Measurements from ENCODE around the gene TNRC18. TPM values are rescaled to one million over a fixed set of nuclear protein-coding genes. Genes with fewer than 3 reads are reported as not detected.

TNRC18 gene
- total RNA-seq, 1 donor from 2014 or later: 91.8 TPM

- no peak for TF ChIP-seq CTCF (IDR thresholded peaks at IDR 0.05; ENCODE audit: unreplicated experiment)
- Mint-ChIP-seq H3K27ac (ENCODE audit: unreplicated experiment) (no peak overlapping the region), H3K27me3 (ENCODE audit: unreplicated experiment) (peaks cover 13% of the 10 kb centered on the region), H3K4me3 (ENCODE audit: unreplicated experiment) (no peak overlapping the region), H3K9me3 (ENCODE audit: unreplicated experiment) (no peaks in the 10 kb centered on the region), H3K4me1 (ENCODE audit: unreplicated experiment) (no peaks in the 10 kb centered on the region), H3K36me3 (ENCODE audit: low read depth, unreplicated experiment) (peaks cover 5% of the 10 kb centered on the region)
- no peak for DNase-seq (ENCODE audit: low spot score)
Observed at GRCh38 chr7:5303591-5304505, 119.8 kb downstream of the TNRC18 start.

GRCh38 chr7:5303061-5303460 lies 120.6 kb downstream of the TNRC18 start:
- Mint-ChIP-seq H3K4me3 (ENCODE audit: unreplicated experiment) (no peak overlapping the region), H3K9me3 (ENCODE audit: unreplicated experiment) (no peaks in the 10 kb centered on the region), H3K27ac (ENCODE audit: unreplicated experiment) (no peak overlapping the region), H3K36me3 (ENCODE audit: low read depth, unreplicated experiment) (no peaks in the 10 kb centered on the region), H3K27me3 (ENCODE audit: unreplicated experiment) (peaks cover 12% of the 10 kb centered on the region), H3K4me1 (ENCODE audit: unreplicated experiment) (no peaks in the 10 kb centered on the region)
- no peak for TF ChIP-seq CTCF (IDR thresholded peaks at IDR 0.05; ENCODE audit: unreplicated experiment)
- no peak for DNase-seq (ENCODE audit: low spot score)

GRCh38 chr7:5302577-5302976 lies 121.1 kb downstream of the TNRC18 start:
- H3K4me3 Mint-ChIP-seq (ENCODE audit: unreplicated experiment): no peak overlapping the region

GRCh38 chr7:5300366-5300765 lies 123.3 kb downstream of the TNRC18 start:
- Mint-ChIP-seq H3K4me1 (ENCODE audit: unreplicated experiment) (peaks cover 9% of the 10 kb centered on the region), H3K4me3 (ENCODE audit: unreplicated experiment) (no peak overlapping the region), H3K27ac (ENCODE audit: unreplicated experiment) (no peak overlapping the region), H3K9me3 (ENCODE audit: unreplicated experiment) (no peaks in the 10 kb centered on the region), H3K36me3 (ENCODE audit: low read depth, unreplicated experiment) (no peaks in the 10 kb centered on the region), H3K27me3 (ENCODE audit: unreplicated experiment) (peaks cover 17% of the 10 kb centered on the region)
- TF ChIP-seq CTCF (IDR thresholded peaks at IDR 0.05; ENCODE audit: unreplicated experiment): no peak
- no peak for DNase-seq (ENCODE audit: low spot score)

More at GRCh38 chr7:5302577-5302976, 121.1 kb downstream of the TNRC18 start:
- Mint-ChIP-seq H3K9me3 (ENCODE audit: unreplicated experiment) (no peaks in the 10 kb centered on the region), H3K4me1 (ENCODE audit: unreplicated experiment) (no peaks in the 10 kb centered on the region), H3K27ac (ENCODE audit: unreplicated experiment) (no peak overlapping the region), H3K27me3 (ENCODE audit: unreplicated experiment) (peaks cover 14% of the 10 kb centered on the region), H3K36me3 (ENCODE audit: low read depth, unreplicated experiment) (no peaks in the 10 kb centered on the region)
- no peak for DNase-seq (ENCODE audit: low spot score)
- no peak for TF ChIP-seq CTCF (IDR thresholded peaks at IDR 0.05; ENCODE audit: unreplicated experiment)

GRCh38 chr7:5296611-5297226 lies 126.9 kb downstream of the TNRC18 start:
- Mint-ChIP-seq H3K27ac (ENCODE audit: unreplicated experiment) (no peak overlapping the region), H3K4me3 (ENCODE audit: unreplicated experiment) (peak overlapping the region; percentile 42), H3K36me3 (ENCODE audit: low read depth, unreplicated experiment) (peaks cover 4% of the 10 kb centered on the region), H3K27me3 (ENCODE audit: unreplicated experiment) (peaks cover 16% of the 10 kb centered on the region), H3K9me3 (ENCODE audit: unreplicated experiment) (no peaks in the 10 kb centered on the region), H3K4me1 (ENCODE audit: unreplicated experiment) (peaks cover 9% of the 10 kb centered on the region)
- no peak for TF ChIP-seq CTCF (IDR thresholded peaks at IDR 0.05; ENCODE audit: unreplicated experiment)
- DNase-seq (ENCODE audit: low spot score): peak; percentile 79
